ENCODE data around the gene NINL.
"Not testable (repeated sequence)": the region's sequence is repeated elsewhere in the genome, so short reads cannot be mapped to it uniquely, and the experiment has no call there.

Gene NINL

DNA sequence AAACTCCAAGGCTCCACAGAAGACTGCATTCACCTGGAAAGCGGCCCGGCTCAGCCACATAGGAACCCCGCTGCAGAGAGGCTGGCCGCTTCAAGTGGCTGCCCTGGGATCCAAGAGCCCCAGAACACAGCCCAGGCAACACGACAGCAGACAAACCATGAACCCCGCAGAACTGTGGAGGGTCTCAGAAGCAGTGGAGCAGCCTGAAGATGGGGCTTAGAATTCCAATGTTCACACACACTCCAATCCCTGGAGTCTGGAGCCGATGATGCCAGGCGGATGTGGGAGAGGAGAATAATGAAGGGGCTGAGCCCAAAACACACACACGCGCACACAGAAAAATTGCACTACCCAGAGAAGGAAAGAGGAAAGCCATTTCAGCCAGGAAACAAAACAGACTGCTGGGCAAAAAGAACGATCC, 52.4 kb downstream of the NINL start:
- peak; percentile 45 for DNase-seq (ENCODE audit: low read depth)

DNA sequence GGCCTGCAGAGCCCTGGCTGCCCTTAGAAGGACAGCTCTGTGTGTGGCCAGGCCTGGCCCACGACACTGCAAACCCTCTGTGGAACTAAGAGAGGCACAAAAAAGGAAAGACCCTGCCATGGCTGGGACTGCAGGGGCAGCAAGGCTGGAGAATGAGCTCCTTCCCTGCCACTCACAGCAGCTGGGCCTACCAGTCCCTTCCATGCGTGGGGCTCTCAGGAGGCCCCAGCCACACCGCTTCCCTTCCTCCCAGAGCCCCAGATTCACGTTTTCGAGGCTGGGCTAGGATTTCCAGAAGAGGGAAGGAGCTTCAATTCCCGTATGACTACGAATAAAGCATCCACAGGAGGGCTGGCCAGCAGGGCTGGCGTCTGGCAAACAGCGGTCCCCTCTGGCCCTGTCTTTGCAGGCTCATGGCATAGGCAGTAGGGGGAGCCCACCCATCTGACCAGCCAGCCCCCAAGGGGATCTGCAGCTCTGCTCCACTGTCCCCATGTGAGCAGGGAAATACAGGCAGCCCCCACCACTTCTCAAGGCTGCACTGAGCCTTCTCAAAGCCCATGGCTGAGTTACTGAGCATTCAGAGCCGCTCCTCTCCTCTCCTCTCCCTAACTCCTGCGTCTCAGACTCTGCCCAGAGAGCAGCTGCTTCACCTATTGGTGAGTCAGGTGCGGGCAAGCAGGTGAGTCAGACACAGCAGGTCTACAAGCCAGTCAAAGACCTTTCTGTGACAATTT, 53.1 kb downstream of the NINL start:
- DNase-seq (ENCODE audit: low read depth) = no peak

DNA sequence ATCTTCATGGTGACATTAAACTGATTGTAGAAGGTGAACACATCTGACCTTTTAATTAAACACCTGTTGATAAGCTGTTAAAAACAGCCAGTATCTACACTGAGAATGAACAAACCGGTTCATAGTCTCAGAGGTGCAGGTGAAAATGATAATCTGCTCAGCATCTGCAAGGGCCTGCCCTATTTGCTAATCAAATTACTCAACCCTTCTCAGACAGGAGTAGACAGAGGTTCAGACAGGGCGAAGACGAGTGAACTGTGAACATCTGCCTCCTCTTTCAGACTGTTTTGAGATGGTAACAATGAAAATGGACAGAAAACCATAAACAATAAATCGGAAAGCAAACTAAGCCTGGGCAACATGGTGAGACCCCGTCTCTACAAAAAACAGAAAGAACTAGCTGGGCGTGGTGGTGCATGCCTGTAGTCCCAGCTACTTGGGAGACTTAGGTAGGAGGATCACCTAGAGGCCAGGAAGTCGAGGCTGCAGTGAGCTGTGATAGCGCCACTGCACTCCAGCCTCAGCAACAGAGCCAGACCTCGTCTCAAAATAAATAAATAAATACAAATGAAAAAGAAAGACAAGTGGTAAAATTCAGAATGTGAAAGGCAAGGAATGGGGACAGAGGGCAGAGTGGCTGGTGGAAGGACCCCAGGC, 55.9 kb downstream of the NINL start:
- no peak for DNase-seq (ENCODE audit: low read depth)

DNA sequence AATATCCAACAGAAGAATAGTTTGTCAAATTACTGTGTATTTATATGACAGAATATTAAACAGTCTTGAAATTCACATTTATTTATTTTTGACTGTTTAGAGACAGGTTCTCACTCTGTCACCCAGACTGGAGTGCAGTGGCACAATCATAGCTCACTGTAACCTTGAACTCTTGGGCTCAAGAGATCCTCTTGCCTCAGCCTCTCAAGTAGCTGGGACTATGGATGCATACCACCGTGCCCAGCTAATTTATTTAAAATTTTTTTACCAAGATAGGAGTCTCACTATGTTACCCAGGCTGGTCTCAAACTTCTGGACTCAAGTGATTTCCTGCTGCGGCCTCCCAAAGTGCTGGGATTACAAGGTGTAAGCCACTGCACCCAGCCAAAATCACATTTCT, 57.4 kb downstream of the NINL start:
- no peak for DNase-seq (ENCODE audit: low read depth)

DNA sequence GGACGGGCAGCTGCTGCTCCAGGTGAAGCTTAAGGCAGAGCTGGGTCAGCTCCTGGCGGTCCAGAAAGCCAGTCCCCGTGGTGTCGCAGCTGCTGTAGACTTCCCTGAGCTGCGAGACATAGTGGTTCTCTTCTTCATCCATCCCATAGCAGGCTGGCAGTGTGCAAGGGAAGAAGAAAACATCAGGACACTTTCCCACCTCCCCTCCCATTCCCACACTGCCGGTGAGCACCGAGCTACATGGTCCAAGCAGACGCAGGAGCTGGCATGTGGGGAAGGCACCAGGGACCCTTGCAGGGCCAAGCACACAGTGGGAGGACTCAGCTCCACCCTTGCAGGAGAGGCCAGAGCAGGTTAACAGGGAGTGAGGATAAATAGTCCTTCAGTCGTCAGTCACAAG, 58.9 kb downstream of the NINL start:
- DNase-seq (ENCODE audit: low read depth) = no peak

DNA sequence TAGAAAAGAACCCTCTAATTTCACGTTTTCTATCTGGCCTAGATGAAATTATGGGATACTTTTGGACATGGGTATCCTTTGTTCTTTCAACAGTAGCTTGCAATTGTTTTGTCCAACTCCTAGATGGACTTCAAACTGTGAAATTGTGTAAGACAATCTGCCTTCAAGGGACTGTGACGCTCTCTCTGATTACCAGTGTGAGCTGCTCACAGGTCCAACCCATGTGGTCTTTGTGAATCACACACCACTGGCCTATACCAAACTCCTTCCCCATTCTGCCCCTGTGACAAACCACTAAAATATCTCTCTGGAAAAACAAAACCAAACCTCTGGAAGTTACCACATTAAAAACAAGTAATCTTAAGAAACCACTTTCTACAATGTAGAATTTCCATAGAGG, 59.5 kb downstream of the NINL start:
- peak; percentile 98 for DNase-seq (ENCODE audit: low read depth)

DNA sequence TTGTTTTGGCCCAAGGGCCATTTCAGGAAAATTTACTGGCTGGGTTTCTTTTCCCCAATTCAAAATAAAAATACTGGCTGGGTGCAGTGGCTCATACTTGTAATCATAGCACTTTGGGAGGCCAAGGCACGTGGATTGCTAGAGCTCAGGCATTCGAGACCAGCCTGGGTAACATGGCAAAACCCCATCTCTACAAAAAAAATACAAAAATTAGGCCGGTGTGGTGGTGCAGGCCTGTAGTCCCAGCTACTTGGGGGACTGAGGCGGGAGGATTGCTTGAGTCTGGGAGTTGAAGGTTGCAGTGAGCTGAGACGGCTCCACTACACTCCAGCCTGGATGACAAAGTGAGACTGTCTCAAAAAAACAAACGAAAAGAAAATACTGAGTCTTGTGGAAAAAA, 60.0 kb downstream of the NINL start:
- DNase-seq (ENCODE audit: low read depth) = no peak

DNA sequence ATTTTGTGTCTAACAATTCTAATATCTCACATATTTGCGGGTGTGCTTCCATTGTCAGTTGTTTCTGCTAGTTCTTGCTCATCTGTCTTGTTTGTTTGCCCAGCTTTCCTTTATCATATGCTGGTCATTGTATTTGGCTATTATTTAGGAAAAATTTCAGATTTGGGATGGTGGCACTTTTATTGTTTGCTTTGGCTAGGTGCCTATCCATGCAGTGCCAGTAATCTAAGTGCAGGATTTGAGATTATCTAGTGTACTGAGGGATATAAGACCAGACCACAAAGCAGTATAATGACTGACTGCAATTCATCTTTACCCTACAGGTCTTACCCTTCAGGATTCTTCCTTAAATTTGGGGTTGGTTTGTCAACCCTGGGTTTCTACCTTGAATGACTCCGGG, 63.9 kb downstream of the NINL start:
- no peak for DNase-seq (ENCODE audit: low read depth)

DNA sequence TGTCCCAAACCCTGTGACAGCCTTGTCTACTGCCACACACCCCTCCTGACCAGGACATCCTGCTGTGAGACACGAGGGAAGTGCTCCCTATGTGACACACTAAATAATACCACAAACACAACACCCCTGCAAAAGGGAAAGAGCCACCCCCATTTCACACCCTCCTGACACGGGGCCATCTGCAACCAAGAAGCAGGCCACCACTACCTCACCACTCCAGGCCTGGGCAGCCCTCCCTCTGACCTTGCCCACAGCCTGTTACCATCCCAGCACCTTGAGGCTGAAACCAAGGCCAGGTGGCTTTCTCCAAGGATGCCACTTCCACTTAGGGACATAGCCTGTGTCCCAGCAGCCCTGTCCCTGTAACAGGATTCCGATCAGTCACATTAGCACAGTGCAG, 68.2 kb downstream of the NINL start:
- DNase-seq (ENCODE audit: low read depth) = no peak

DNA sequence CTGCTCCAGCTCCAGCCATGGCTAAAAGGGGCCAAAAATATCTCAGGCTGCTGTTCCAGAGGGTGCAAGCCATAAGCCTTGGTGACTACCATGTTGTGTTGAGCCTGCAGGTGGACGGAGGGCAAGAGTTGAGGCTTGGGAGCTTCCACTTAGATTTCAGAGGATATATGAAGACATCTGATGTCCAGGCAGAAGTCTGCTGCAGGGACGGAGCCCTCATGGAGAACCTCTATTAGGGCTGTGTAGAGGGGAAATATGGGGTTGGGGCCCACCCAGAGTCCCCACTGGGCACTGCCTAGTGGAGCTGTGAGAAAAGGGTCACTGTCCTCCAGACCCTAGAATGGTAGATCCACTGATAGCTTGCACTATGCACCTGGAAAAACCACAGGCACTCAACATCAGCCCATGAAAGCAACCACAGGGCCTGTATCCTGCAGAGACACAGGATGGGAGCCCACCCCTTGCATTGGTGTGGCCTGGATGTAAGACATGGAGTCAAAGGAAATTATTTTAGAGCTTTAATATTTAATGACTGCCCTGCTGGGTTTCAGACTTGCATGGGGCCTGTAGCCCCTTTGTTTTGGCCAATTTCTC, 70.5 kb downstream of the NINL start:
- no peak for DNase-seq (ENCODE audit: low read depth)

DNA sequence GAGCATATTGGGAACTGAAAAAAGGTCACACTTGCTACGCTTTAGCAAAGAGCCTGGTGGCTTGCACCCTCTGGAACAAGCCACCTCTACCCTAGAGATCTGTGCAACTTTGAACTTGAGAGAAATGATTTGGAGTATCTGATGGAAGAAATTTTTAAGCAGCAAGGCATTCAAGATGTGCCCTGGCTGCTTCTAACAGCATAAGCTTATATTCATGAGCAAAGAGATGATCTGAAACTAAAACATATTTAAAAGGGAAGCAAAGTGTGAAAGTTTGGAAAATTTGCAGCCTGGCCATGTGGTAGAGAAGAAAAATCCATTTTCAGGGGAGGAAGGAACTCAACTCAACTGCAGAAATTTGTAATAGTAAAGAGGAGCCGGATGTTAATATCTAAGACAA, 71.1 kb downstream of the NINL start:
- no peak for DNase-seq (ENCODE audit: low read depth)

DNA sequence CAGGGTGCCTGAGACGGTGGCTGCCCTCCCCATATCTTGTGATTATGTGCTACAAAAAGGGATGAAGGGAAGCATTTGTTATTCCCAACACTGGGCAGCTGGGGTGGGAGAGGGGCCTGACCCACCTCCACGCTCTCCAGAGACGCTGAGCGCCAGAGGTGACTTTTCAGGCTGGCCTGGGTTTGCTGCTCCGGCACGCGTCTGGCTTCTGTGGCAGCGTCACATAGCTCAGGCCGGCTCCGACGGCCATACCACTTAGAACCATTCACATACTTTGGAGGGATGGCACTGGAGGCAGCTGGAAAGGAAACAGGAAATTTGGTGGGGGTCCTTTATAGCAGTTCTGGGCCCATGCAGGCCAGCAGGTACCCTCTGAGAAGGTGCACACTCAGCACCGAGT, 72.6 kb downstream of the NINL start:
- DNase-seq (ENCODE audit: low read depth) = no peak

DNA sequence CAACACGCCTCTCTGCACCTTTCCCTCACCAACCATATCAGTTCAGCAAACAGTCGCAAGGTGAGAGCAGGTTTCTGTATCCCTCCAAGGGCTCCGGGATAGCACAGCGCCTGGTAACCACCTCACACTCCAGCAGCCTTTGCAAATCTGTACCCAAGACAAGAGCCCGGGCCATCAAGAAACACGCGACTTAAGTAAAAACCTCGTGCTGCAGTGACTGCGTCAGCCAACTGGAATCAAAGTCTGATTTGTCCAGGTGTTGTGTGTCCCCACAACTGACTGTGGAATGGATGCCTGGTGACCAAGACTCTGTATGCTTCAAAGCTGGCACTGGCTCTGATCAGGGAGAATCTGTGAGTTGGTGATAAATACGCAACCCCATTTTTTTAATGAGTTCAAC, 74.1 kb downstream of the NINL start:
- no peak for DNase-seq (ENCODE audit: low read depth)

DNA sequence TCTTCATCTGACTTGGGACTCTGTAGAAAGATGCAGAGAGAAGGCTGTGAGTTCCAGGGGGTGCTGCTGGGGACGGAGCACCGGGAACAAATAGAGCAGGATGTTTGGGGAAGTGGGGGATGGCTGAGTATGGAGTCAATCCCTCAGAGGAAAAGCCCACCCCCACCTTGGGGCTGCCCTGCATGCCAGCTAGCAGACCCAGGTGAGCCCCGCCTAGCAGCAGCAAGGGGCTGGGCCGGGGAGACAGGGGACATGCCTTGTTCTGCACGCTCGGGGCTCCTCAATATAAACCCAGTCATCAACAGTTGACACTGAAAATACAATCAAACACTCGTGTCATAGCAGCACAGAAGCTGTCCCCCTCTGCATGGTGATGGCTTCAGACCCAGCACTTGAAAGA, 74.6 kb downstream of the NINL start:
- no peak for DNase-seq (ENCODE audit: low read depth)

DNA sequence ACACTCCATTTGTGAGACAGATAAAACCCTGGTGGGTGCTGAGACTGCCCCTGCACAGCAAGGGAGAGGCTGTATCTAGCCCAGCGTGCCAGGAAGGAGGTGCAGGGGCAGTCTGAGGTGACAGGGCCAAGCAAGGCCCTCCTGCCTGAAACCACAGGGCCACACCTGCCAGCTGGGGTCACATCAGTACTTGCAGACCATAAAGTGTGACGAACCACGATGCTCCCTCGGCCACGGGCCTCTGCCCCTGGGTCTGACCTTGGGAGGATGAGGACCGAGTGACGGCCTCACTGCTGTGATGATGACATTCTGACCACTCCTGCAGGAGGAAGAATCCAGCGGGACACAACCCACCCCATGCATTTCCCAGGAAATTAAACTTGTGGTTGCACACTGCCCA, 75.1 kb downstream of the NINL start:
- no peak for DNase-seq (ENCODE audit: low read depth)

DNA sequence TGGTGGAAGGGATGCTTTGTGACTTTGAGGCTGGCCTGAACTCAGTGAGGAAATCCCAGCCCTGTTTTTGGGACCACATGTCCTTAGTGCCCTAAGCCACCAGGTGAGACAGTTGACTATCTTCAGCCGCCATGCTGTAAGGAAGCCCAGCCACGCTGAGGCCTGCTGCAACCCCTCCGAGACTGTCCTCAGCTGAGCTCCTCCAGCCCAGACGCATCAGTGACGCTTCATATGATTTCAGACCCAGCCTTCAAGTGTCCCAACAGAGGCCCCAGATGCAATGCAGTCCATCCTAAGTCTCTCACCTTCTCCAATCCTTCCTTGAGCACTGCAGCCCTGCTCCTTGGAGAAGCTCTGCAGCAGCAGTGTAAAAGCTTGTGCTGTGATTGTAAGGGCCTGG, 76.2 kb downstream of the NINL start:
- no peak for DNase-seq (ENCODE audit: low read depth)

DNA sequence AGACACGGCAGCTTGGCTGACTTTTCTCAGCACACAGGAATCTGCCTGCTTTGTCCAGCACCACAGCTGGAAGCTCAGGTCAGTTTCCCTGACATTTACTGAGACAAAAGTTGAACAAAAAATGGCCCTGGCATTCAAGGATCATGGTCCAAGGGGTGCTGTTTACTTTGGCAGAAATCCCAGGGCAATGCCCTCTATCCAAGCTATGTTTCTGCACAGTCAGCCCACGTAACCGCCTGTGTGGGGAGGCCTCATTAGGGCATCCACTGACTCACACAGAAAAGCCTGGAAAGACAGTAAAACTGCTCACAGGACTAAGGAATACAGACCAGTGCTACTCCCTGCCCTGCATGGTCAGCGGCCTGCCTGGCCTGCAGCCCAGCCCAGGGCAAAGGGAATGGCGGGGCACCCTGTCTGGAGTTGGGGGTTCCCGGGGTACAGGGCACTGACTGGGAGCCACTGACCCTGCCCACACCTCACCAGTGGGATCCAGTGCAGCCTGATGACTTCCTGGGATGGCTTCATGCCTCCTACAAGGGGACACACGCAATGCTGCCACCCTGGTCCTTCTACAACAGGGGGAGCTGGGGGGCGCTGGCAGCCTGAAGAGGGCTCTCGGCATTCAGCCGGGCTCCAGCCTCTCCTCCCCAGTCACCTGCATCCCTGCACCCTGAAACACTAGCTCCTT, 77.1 kb downstream of the NINL start:
- peak; percentile 87 for DNase-seq (ENCODE audit: low read depth)

DNA sequence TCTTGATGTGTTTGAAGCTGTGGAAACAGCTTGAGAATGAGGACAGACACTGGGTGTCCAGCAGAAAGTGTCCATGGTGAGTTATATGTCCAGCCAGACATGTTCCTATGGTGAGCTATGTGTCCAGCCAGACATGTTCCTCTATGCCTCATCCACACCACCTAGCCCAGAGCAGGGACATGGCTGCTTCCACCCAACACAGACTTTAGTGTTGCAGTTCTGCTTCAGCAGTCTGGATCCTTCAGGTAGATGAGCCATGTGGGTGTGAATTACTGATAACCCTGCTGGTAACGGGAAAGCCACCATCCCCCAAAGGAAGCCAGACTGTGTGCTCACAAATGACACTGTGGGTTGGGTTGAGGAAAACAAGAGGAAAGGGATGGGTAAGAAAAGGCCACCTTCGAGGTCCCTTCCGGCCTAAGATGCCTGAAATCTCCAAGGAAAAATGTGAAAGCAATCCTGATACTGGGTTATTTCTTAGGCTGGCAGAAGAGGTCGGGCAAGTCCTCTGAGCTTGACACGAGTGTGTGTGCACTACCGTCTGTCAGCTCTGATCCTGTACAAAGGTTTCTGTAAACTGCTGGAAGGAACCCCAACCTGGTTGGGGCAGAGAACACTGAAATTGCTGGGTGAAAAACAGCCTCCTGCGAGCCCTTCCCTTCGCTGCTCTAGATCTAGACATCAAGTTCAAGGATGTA, 77.8 kb downstream of the NINL start:
- DNase-seq (ENCODE audit: low read depth) = no peak

DNA sequence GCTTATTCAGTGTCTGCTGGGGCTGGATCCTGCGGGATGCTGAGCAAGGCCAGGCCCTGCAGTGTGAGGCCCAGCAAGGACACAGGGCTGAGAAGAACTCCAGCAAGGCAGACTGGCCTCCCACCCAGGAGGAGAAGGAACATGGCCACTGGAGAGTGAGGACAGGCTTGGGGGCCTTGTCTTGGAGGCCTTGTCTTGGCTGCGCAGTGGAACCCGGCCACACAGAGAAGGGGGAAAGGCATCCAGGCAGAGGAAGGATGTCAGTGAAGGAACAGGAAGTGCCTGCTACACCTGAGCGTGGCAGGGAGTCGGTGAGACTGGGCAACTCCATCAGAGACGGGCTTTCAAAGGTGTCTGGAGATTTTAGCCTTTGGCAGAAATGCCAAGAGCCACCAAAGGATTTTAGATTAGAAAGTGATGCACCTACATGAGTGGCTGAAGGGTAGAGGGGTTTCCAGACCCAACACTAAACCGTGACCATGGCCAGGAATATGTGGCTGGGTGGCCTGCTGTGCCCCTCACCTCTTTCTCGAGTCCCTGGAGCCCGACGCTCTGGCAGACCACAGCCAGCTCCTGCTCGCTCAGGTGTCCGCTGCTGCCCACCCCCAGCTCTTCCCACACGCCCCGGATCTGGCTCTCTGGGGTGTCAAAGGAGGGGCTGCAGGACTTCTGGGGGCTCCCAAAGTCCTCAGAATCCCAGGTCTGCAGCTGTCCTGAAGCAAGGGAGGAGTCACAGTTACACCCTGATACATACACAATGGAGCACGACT, 80.8 kb downstream of the NINL start:
- no peak for DNase-seq (ENCODE audit: low read depth)

DNA sequence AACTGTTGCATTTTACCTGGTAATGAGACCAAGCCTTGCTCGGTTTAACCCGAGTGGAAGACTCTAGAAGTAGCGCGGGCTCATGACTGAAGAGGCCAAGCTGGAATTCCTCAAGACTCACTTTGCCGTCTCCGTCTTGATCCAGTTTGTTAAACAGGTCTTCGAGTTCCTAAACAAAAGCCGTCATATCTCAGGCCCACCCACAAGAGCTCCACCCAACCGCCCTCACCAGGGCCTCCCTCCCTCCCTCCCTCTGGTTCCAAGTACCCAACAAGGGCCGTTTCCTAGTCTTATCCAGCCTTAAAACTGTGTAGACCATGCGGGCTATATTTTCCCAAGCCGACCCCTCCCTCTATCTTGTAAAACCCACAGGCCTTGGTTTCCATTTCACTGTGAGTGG, 81.4 kb downstream of the NINL start:
- no peak for DNase-seq (ENCODE audit: low read depth)

DNA sequence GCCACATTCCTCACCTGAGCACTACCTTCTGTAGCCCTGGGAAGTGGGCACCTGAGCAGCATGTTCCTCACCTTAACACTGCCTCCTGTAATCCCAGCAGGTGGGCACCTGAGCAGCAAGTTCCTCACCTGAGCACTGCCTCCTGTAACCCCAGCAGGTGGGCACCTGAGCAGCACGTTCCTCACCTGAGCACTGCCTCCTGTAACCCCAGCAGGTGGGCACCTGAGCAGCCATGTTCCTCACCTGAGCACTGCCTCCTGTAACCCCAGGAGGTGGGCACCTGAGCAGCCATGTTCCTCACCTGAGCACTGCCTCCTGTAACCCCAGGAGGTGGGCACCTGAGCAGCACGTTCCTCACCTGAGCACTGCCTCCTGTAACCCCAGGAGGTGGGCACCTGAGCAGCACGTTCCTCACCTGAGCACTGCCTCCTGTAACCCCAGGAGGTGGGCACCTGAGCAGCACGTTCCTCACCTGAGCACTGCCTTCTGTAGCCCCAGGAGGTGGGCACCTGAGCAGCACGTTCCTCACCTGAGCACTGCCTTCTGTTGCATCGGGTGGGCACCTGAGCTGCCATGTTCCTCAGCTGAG, 82.2 kb downstream of the NINL start:
- not testable (repeated sequence) for DNase-seq (ENCODE audit: low read depth)

Data from stromal cell of bone marrow (primary cell).